H1 (cell line): ENCODE measurements around the gene HES7. TPM values are rescaled to one million over a fixed set of nuclear protein-coding genes. Genes with fewer than 3 reads are reported as not detected.

ENCODE experiments used
- CTCF ChIA-PET: fragments of 300-600 bp; sonication (Branson Sonifier 250); formaldehyde crosslinking; loops from one replicate; lab custom pipeline; 2021; ENCODE audit not compliant: partially characterized antibody; lab: Charles Lee
- POLR2A ChIA-PET: fragments of 300-600 bp; sonication (Branson Sonifier 250); formaldehyde crosslinking; loops from one replicate; lab custom pipeline; 2021; ENCODE audit warnings: inconsistent platforms; ENCODE audit not compliant: partially characterized antibody; lab: Charles Lee
- DNase-seq, 2 experiments: peaks; one replicate each; pipeline versions ENCODE4 v3.0.0 to v3.0.0-alpha.2; 2010 to 2022; ENCODE audit warnings: low spot score in 2 of 2, low read depth in 1 of 2, mixed read lengths in 1 of 2
- FAIRE-seq: peaks from 2 replicates; lab custom pipeline; 2011; peaks lifted over from hg19 to GRCh38; lab: Jason Lieb, UNC
- H2AFZ ChIP-seq: 2 replicates; pipeline ENCODE4 v1.8.1; 2012; ENCODE audit warnings: low read length, inconsistent platforms
- H2AK5ac ChIP-seq: 2 replicates; pipeline ENCODE4 v1.6.1; 2013; ENCODE audit warnings: low read depth, low read length
- H2BK120ac ChIP-seq: replicated peaks from 2 replicates; pipeline ENCODE3; 2013; ENCODE audit warnings: low read depth, low read length, inconsistent platforms
- H2BK12ac ChIP-seq: 2 replicates; pipeline ENCODE4 v1.6.1; 2013; ENCODE audit warnings: low read depth, low read length
- H2BK15ac ChIP-seq: 2 replicates; pipeline ENCODE4 v1.6.1; 2013; ENCODE audit warnings: low read length
- H2BK20ac ChIP-seq: 2 replicates; pipeline ENCODE4 v1.6.1; 2013; ENCODE audit warnings: low read length
- H2BK5ac ChIP-seq: 2 replicates; pipeline ENCODE4 v1.6.1; 2013; ENCODE audit warnings: low read depth, low read length
- H3K14ac ChIP-seq: 2 replicates; pipeline ENCODE4 v1.6.1; 2013; ENCODE audit warnings: inconsistent platforms; ENCODE audit not compliant: insufficient read length
- H3K18ac ChIP-seq: 2 replicates; pipeline ENCODE4 v1.6.1; 2013; ENCODE audit warnings: low read length; ENCODE audit errors: extremely low read depth
- H3K23ac ChIP-seq: 2 replicates; pipeline ENCODE4 v1.6.1; 2013; ENCODE audit warnings: inconsistent platforms; ENCODE audit not compliant: insufficient read length
- H3K23me2 ChIP-seq: 2 replicates; pipeline ENCODE4 v1.6.1; 2013; ENCODE audit warnings: low read depth, low read length
- H3K27ac ChIP-seq: 2 replicates; pipeline ENCODE4 v1.6.1; 2011; ENCODE audit warnings: low read depth, low read length, inconsistent platforms
- H3K27me3 ChIP-seq, 4 experiments: replicated peaks in 1 of 4; 1 replicate in 1 of 4; 2 replicates in 3 of 4; pipeline versions ENCODE4 v1.6.1 to v1.8.1; 2011 to 2013; ENCODE audit warnings: low read length in 3 of 4, mild to moderate bottlenecking in 3 of 4, inconsistent platforms in 2 of 4, mixed read lengths in 2 of 4, moderate library complexity in 1 of 4; ENCODE audit not compliant: control insufficient read depth in 3 of 4, insufficient read depth in 3 of 4; ENCODE audit errors: extremely low read depth in 1 of 4
- H3K36me3 ChIP-seq, 4 experiments: 2 replicates each; pipeline versions ENCODE4 v1.6.1 to v1.8.1; 2011 to 2013; ENCODE audit warnings: mild to moderate bottlenecking in 4 of 4, low read length in 3 of 4, moderate library complexity in 2 of 4, control low read depth in 1 of 4, inconsistent platforms in 1 of 4; ENCODE audit not compliant: insufficient read depth in 4 of 4, control insufficient read depth in 2 of 4
- H3K4ac ChIP-seq: replicated peaks from 2 replicates; pipeline ENCODE3; 2013; ENCODE audit warnings: low read length, low read depth, mixed read lengths, inconsistent platforms; ENCODE audit not compliant: insufficient read length
- H3K4me1 ChIP-seq, 4 experiments: replicated peaks in 1 of 4; 1 replicate in 1 of 4; 2 replicates in 3 of 4; pipeline versions ENCODE4 v1.6.1 to v1.8.1; 2011 to 2013; ENCODE audit warnings: low read length in 3 of 4, inconsistent platforms in 2 of 4, mixed read lengths in 1 of 4; ENCODE audit not compliant: insufficient read depth in 4 of 4, control insufficient read depth in 3 of 4
- H3K4me2 ChIP-seq, 2 experiments: 2 replicates each; pipeline versions ENCODE4 v1.6.1 to v1.8.1; 2011 to 2013; ENCODE audit warnings: low read depth in 2 of 2, low read length in 2 of 2, control low read depth in 1 of 2, inconsistent platforms in 1 of 2, mild to moderate bottlenecking in 1 of 2; ENCODE audit not compliant: insufficient read depth in 1 of 2
- H3K4me3 ChIP-seq, 4 experiments: fragments of 200-600, 300-600 bp in 1 of 4; sonication (generic), shearing (Covaris generic), sonication (Bioruptor Twin) in 1 of 4; 2 replicates each; pipeline versions ENCODE4 v1.5.1 to v1.8.1; 2011 to 2016; ENCODE audit warnings: low read length in 4 of 4, low read depth in 3 of 4, control low read depth in 2 of 4, inconsistent platforms in 2 of 4, mild to moderate bottlenecking in 2 of 4, mixed read lengths in 1 of 4, moderate library complexity in 1 of 4; ENCODE audit not compliant: insufficient read depth in 2 of 4; ENCODE audit errors: extremely low read depth in 1 of 4
- H3K56ac ChIP-seq: replicated peaks from 2 replicates; pipeline ENCODE3; 2013; ENCODE audit warnings: low read depth, mild to moderate bottlenecking, mixed read lengths, low read length, inconsistent platforms; ENCODE audit not compliant: insufficient read length
- H3K79me1 ChIP-seq: 2 replicates; pipeline ENCODE4 v1.6.1; 2013; ENCODE audit warnings: low read depth, low read length, control low read depth
- H3K79me2 ChIP-seq, 2 experiments: 2 replicates each; pipeline versions ENCODE4 v1.6.1 to v1.8.1; 2012 to 2013; ENCODE audit warnings: low read length in 2 of 2, mild to moderate bottlenecking in 2 of 2, inconsistent platforms in 1 of 2; ENCODE audit not compliant: insufficient read depth in 2 of 2, control insufficient read depth in 1 of 2
- H3K9ac ChIP-seq, 4 experiments: replicated peaks in 1 of 4; 1 replicate in 1 of 4; 2 replicates in 3 of 4; pipeline versions ENCODE4 v1.6.1 to v1.8.1; 2011 to 2013; ENCODE audit warnings: low read depth in 3 of 4, low read length in 3 of 4, control low read depth in 2 of 4, mild to moderate bottlenecking in 2 of 4, moderate library complexity in 2 of 4, inconsistent platforms in 1 of 4; ENCODE audit errors: extremely low read depth in 1 of 4
- H3K9me3 ChIP-seq, 2 experiments: 2 replicates each; pipeline versions ENCODE4 v1.6.1 to v1.8.1; 2012 to 2013; ENCODE audit warnings: mild to moderate bottlenecking in 2 of 2, moderate library complexity in 2 of 2, control low read depth in 1 of 2, inconsistent platforms in 1 of 2, low read depth in 1 of 2, low read length in 1 of 2, mixed read lengths in 1 of 2; ENCODE audit not compliant: insufficient read depth in 2 of 2
- H4K20me1 ChIP-seq, 2 experiments: replicated peaks in 1 of 2; 2 replicates each; pipeline versions ENCODE3 to v1.8.1; 2011 to 2013; ENCODE audit warnings: inconsistent platforms in 2 of 2, low read length in 2 of 2, mild to moderate bottlenecking in 1 of 2; ENCODE audit not compliant: insufficient read depth in 2 of 2, control insufficient read depth in 1 of 2
- H4K5ac ChIP-seq: 2 replicates; pipeline ENCODE4 v1.6.1; 2013; ENCODE audit warnings: low read length, low read depth, mixed read lengths, inconsistent platforms; ENCODE audit not compliant: insufficient read length
- H4K8ac ChIP-seq: 2 replicates; pipeline ENCODE4 v1.8.0; 2013; ENCODE audit warnings: mild to moderate bottlenecking, moderate library complexity, low read length, inconsistent platforms; ENCODE audit not compliant: insufficient read depth; ENCODE audit errors: extremely low read depth
- H4K91ac ChIP-seq: replicated peaks from 2 replicates; pipeline ENCODE3; 2013; ENCODE audit warnings: low read length, mixed read lengths, inconsistent platforms; ENCODE audit not compliant: insufficient read length
- SIN3A ChIP-seq, 2 experiments: IDR thresholded peaks in 1 of 2; conservative IDR thresholded peaks in 1 of 2; 2 replicates each; pipeline ENCODE4 v1.6.1; 2011 to 2012; ENCODE audit warnings: low read length in 2 of 2, improper control_type of control experiment in 1 of 2, low read depth in 1 of 2, mild to moderate bottlenecking in 1 of 2
- SP1 ChIP-seq: IDR thresholded peaks from 2 replicates; pipeline ENCODE4 v1.6.1; 2011; ENCODE audit warnings: low read depth, low read length
- SP2 ChIP-seq: IDR thresholded peaks from 2 replicates; pipeline ENCODE4 v1.6.1; 2012; ENCODE audit warnings: mild to moderate bottlenecking, low read length, inconsistent platforms
- WGBS, 2 experiments: shearing (Covaris generic) in 1 of 2; methylation state at CpG; one replicate each; pipeline versions ENCODE4 v1.1.6 to v1.1.7; 2013 to 2015; ENCODE audit warnings: low lambda C conversion rate in 2 of 2, mixed read lengths in 2 of 2, inconsistent platforms in 1 of 2, low coverage in 1 of 2, missing lambda C conversion rate in 1 of 2; ENCODE audit not compliant: insufficient replicate concordance in 2 of 2, insufficient coverage in 1 of 2, insufficient read length in 1 of 2; ENCODE audit errors: extremely low coverage in 1 of 2, missing lambda C conversion rate in 1 of 2; 5-methylcytosine and 5-hydroxymethylcytosine counted together
- polyA plus RNA-seq, 7 experiments: library from polyadenylated mRNA; depleted of rRNA in 3 of 7; stranded (reverse) in 5 of 7; unstranded in 2 of 7; fragments of >200 nt in 5 of 7; fragments of 200-250 nt in 2 of 7; gene quantifications; 1 replicate in 5 of 7; 2 replicates in 1 of 7; 4 replicates in 1 of 7; pipeline versions ENCODE4 v1.2.1 to v1.2.3, GENCODE V29; 2011 to 2013; ENCODE audit warnings: missing spikeins in 2 of 7, mixed read lengths in 2 of 7
- total RNA-seq: library from RNA; stranded (reverse); fragmentation: NEBNext Ultra II Directional; extraction: Animal tissue kit (Norgen Biotek cat#: 25700); gene quantifications from 2 replicates; pipeline ENCODE4 v1.2.1, GENCODE V29; 2021

Gene HES7
- total and polyA plus RNA-seq, 2 of the 8 experiments (the other 6 are each of a cell fraction or from before 2014, with no cell fraction given) = 0.20 to 0.32 TPM

- Histone ChIP-seq H3K23me2 (peaks cover 23% of the 10 kb centered on the region), H2AK5ac (no peak overlapping the region), H3K79me2 (peaks cover 0 to 15% of the 10 kb centered on the region in 2 experiments; a peak in 2 of 4 replicates), H4K20me1 (peaks cover 8 to 9% of the 10 kb centered on the region in 2 experiments), H3K79me1 (peaks cover 8% of the 10 kb centered on the region), H3K14ac (no peak overlapping the region), H3K36me3 (peaks cover 0 to 10% (median 5%) of the 10 kb centered on the region in 4 experiments; a peak in 6 of 8 replicates), H3K9ac (no peak overlapping the region), H3K56ac (no peak overlapping the region), H4K91ac (no peak overlapping the region), H3K4me2 (peak overlapping the region in 1 of 2 experiments; percentile 41; a peak in 1 of 4 replicates), H2BK5ac (no peak overlapping the region), H2BK120ac (no peak overlapping the region), H2BK20ac (no peak overlapping the region), H3K9me3 (no peaks in the 10 kb centered on the region), H3K23ac (no peak overlapping the region), H3K27me3 (no peaks in the 10 kb centered on the region), H2AFZ (no peak overlapping the region), H3K4ac (no peak overlapping the region), H3K27ac (no peak overlapping the region), H4K5ac (no peak overlapping the region), H4K8ac (no peak overlapping the region), H3K4me3 (no peak overlapping the region; a peak in 1 of 8 replicates), H2BK12ac (no peak overlapping the region), H2BK15ac (no peak overlapping the region), H3K18ac (no peak overlapping the region), H3K4me1 (peaks cover 8 to 36% (median 22%) of the 10 kb centered on the region in 4 experiments)
- DNase-seq (peak in 1 of 2 experiments; percentile 98), FAIRE-seq (peak; percentile 90)
- POLR2A ChIA-PET = interaction anchor here (0.7 to 15.7 kb wide), 7 partner anchors 9 to 80 kb away, joined by 3 to 289 read pairs (median 8); partner anchors contain the start of genes ALOXE3, HES7 and TMEM107
- CTCF ChIA-PET = interaction anchor here (0.6 to 10.3 kb wide), 24 partner anchors 9 to 285 kb away, joined by 3 to 133 read pairs (median 4); partner anchors contain the start of genes ALOXE3, HES7 and TMEM107
- WGBS, 2 experiments = 60% methylated on average over 20 of the region's 20 CpGs; no CpG with 5 or more reads in 1 of the 2 experiments
- TF ChIP-seq SIN3A (conservative IDR thresholded peaks at IDR 0.05 in 1 of 2, IDR thresholded peaks at IDR 0.05 in 1 of 2; ENCODE audit: low read depth in 1 of 2, low read length in 2 of 2) = 0 out of 4 replicates have a peak, but pooled peaks have one; percentile 35 to 45
- TF ChIP-seq SP1 = no peak
- TF ChIP-seq SP2 = no peak
Measured at GRCh38 chr17:8158267-8159031, 34.5 kb upstream of the HES7 start.
